ENCODE data around the gene SLC15A5.

The SLC15A5 gene

DNA sequence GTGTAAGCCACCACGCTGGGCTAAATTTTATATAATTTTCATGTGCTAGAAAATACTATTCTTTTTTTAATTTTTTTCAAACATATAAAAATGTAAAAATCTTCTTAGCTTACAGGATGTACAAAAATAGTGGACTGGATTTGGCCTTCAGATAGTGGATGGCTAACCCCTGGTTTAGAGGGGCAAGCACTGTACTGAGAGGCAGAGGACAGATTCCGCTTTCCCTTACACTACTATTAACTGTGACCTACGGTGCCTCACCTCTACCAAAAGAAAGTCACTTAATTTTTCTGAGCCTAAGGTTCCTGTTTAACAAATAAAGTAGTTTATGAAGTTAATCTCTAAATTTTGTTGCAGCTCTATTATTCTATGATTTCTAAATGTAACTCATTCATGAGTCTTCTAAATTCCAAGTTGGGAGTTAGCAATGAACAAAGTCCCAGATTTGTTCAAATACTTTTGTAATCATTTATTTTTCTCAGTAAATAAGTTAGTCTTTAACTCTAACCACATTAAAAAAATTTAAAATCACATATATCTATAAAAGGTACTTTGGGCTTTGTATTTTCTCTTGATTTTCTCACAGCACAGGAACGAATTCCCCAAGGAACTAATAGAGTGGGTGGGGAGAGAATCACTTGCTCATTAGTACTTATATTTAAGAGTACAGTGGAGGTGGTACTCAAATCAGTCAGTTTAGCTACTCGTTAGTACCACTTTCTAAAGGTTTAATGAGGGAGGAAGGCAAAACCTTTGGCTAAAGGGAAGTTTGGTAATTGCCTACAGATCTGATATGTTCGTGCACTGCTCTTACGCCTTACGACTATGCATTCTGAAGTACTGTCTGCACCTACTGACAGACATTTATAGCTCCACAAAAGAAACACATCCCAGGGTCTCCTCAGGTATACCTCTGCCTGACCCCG is 33.7 kb downstream of the SLC15A5 start:
- no peak overlapping the region for H3K4me3 ChIP-seq (ENCODE audit: low read depth, low read length)
- TF ChIP-seq, protein P1, sequence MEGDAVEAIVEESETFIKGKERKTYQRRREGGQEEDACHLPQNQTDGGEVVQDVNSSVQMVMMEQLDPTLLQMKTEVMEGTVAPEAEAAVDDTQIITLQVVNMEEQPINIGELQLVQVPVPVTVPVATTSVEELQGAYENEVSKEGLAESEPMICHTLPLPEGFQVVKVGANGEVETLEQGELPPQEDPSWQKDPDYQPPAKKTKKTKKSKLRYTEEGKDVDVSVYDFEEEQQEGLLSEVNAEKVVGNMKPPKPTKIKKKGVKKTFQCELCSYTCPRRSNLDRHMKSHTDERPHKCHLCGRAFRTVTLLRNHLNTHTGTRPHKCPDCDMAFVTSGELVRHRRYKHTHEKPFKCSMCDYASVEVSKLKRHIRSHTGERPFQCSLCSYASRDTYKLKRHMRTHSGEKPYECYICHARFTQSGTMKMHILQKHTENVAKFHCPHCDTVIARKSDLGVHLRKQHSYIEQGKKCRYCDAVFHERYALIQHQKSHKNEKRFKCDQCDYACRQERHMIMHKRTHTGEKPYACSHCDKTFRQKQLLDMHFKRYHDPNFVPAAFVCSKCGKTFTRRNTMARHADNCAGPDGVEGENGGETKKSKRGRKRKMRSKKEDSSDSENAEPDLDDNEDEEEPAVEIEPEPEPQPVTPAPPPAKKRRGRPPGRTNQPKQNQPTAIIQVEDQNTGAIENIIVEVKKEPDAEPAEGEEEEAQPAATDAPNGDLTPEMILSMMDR (IDR thresholded peaks at IDR 0.05; ENCODE audit: borderline replicate concordance, insufficient read depth, low read depth, low read length), result no peak

DNA sequence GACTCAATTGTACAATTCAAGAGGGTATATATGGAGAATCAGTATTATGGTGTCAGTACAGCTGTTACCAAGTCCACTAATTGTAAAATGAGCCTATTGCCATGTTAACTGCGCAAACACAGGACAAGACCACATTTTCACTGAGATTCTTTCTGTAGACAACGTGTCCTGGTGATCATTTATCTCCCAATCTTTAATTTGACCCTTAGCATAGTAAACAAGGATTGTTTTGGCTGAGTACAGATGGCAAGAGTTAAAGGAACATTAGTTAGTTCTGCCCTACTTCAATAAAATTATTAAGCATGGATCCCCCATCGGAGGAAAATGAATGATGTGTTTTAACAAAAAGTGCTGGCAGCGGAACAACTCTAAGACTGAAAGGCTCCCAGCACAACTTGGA is 36.1 kb downstream of the SLC15A5 start:
- no peak overlapping the region for H3K4me3 ChIP-seq (ENCODE audit: low read depth, low read length)
- TF ChIP-seq, protein P1 (IDR thresholded peaks at IDR 0.05; ENCODE audit: borderline replicate concordance, insufficient read depth, low read depth, low read length), result no peak

DNA sequence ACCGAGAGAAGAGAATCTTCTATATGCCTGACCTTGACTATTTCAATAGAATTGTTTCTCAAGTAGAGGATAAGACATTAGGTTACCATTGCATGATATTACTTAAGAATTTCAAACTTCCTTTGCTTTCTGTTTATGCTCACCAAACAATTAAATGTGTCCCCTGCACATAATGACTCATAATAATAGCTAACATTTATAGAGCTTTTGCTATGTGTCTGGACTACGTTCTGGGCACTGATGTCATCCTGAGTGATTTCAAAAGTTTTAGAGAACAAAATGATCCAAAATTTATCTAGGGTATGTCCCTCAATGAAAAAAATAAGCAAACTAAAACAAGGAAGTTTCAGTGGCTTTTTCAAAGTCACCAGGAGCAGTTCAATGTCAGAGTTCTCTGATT is 38.8 kb downstream of the SLC15A5 start:
- TF ChIP-seq, protein P1 (IDR thresholded peaks at IDR 0.05; ENCODE audit: borderline replicate concordance, insufficient read depth, low read depth, low read length), result no peak
- H3K4me3 ChIP-seq (ENCODE audit: low read depth, low read length), result no peak overlapping the region

DNA sequence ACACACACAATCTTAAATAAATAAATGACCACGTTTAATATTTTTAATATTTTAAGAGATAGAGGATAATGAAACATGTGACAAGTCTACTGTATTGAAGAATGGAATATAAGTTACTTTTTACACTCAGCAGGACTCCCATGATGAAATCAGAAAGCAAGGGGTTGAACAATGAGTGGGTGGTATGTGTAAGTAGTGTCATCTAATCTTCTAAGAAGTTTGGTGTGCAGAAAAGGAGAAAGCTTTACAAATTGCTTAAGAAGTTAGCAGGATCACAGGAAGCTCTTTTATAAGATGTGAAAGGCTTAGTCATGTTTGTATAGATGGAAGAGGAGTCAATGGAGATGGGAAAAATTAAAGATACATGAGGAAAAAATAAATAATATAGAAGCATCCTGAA is 47.8 kb downstream of the SLC15A5 start:
- no peak overlapping the region for H3K4me3 ChIP-seq (ENCODE audit: low read depth, low read length)
- TF ChIP-seq, protein P1 (IDR thresholded peaks at IDR 0.05; ENCODE audit: borderline replicate concordance, insufficient read depth, low read depth, low read length), result no peak

DNA sequence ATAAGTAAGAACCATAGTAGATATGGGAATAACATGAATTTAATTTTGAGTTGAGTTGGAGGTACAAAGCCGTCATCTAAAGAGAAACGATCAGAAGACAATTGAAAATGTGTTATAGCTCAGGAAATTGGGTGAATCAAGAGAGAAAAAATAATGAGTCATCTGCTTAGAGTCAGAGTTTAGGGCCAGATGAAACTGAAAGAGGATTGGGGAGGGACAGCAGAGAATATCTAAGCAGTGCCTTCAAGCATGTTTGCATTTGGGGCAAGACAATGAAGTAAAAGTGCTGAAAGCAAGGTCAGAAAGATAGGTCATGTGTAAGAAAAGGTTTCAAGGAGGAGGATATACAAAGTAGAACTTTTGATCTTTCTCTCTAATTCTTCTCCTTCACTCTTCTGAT is 49.4 kb downstream of the SLC15A5 start:
- TF ChIP-seq, protein P1 (IDR thresholded peaks at IDR 0.05; ENCODE audit: borderline replicate concordance, insufficient read depth, low read depth, low read length), result no peak
- H3K4me3 ChIP-seq (ENCODE audit: low read depth, low read length), result no peak overlapping the region

DNA sequence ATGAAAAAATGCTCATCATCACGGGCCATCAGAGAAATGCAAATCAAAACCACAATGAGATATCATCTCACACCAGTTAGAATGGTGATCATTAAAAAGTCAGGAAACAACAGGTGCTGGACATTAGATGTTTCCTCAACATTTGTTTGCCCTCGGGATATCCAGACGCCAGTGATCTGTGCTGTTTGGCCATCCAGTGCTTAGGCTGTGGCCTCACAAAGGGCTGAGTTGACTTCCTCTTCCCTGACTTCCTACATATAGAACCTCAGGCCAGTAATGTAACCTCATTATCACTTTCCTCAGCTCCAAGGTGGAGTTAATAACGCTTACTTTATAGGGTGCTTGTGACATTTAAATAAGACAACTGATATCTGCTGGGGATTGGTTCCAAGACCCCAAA is 51.8 kb downstream of the SLC15A5 start:
- TF ChIP-seq, protein P1 (IDR thresholded peaks at IDR 0.05; ENCODE audit: borderline replicate concordance, insufficient read depth, low read depth, low read length), result no peak

DNA sequence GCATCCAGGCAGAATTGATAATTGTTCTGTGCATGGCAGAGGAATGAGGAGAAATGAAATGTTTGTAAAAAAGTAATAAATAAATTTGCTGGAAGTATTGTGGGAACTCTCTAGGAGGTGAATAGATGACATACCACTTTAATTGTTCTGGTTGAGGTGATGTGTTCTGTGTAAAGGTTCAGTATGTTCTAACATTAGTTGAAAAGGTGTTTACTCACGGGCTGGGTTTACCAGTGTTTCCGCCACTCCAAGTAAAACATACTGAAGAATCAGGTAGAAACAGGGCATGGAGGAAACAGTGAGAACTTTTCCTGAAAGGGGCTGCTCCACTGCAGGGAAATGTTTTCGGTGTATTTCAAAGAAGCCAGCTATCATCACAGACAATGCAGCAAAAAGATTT is 53.3 kb downstream of the SLC15A5 start:
- TF ChIP-seq, protein P1 (IDR thresholded peaks at IDR 0.05; ENCODE audit: borderline replicate concordance, insufficient read depth, low read depth, low read length), result no peak
- H3K4me3 ChIP-seq (ENCODE audit: low read depth, low read length), result no peak overlapping the region

More for the DNA sequence above, 51.8 kb downstream of the SLC15A5 start:
- H3K4me3 ChIP-seq (ENCODE audit: low read depth, low read length), result no peak overlapping the region
